Measurements from ENCODE around the gene SLC25A1. TPM values are rescaled to one million over a fixed set of nuclear protein-coding genes. Genes with fewer than 3 reads are reported as not detected.

SLC25A1 gene
- polyA plus RNA-seq, 1 of the 3 experiments (the other 2 are of a cell fraction), result 44.7 TPM

- CTCF ChIA-PET, result interaction anchor here (1.4 kb wide), 1 partner anchor 38 kb away, joined by 4 read pairs; no protein-coding TSS in a partner anchor
- H3K27ac ChIP-seq (ENCODE audit: low read depth in 2 of 2, low read length in 1 of 2), result no peak overlapping the region
Measured at GRCh38 chr22:19222242-19223005, 43.9 kb upstream of the SLC25A1 start.

GRCh38 chr22:19220867-19221266, 42.3 kb upstream of the SLC25A1 start:
- 91% methylated on average over 3 of the region's 3 CpGs for WGBS (ENCODE audit: low lambda C conversion rate)
- TF ChIP-seq NFIC (IDR thresholded peaks at IDR 0.05; ENCODE audit: borderline replicate concordance), result no peak
- no peak for TF ChIP-seq IRF3 (IDR thresholded peaks at IDR 0.05; ENCODE audit: low read depth, low read length)
- TF ChIP-seq EP300 (IDR thresholded peaks at IDR 0.05; ENCODE audit: borderline replicate concordance in 1 of 2, low read depth in 1 of 2, low read length in 1 of 2), result no peak
- TF ChIP-seq FOSL2 (IDR thresholded peaks at IDR 0.05; ENCODE audit: borderline replicate concordance, low read depth), result no peak
- TF ChIP-seq RFX5 (IDR thresholded peaks at IDR 0.05; ENCODE audit: low read length), result no peak
- TF ChIP-seq MEF2A (IDR thresholded peaks at IDR 0.05; ENCODE audit: borderline replicate concordance, low read depth), result no peak
- TF ChIP-seq, protein P1, sequence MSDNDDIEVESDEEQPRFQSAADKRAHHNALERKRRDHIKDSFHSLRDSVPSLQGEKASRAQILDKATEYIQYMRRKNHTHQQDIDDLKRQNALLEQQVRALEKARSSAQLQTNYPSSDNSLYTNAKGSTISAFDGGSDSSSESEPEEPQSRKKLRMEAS (IDR thresholded peaks at IDR 0.05; ENCODE audit: low read depth), result no peak
- TF ChIP-seq ELF1 (IDR thresholded peaks at IDR 0.05), result no peak
- TF ChIP-seq SIN3A (IDR thresholded peaks at IDR 0.05; ENCODE audit: borderline replicate concordance, low read depth, low read length), result no peak
- no peak for TF ChIP-seq TEAD4 (IDR thresholded peaks at IDR 0.05; ENCODE audit: borderline replicate concordance, insufficient read depth)
- no peak for TF ChIP-seq NRF1 (IDR thresholded peaks at IDR 0.05; ENCODE audit: low read depth, low read length)
- ChIA-PET POLR2A (no interaction called here), CTCF (interaction anchor here (0.6 to 1.4 kb wide), 3 partner anchors 11 to 36 kb away, joined by 3 to 4 read pairs (median 3); no protein-coding TSS in a partner anchor)
- H3K79me2 ChIP-seq (ENCODE audit: insufficient read depth), result no peaks in the 10 kb centered on the region
- H3K4me3 ChIP-seq (ENCODE audit: low read depth in 2 of 2, low read length in 1 of 2), result no peak overlapping the region
- H4K20me1 ChIP-seq (ENCODE audit: insufficient read depth), result no peaks in the 10 kb centered on the region
- H3K36me3 ChIP-seq (replicated peaks in 1 of 2; ENCODE audit: control insufficient read depth in 1 of 2, insufficient read depth in 2 of 2, low read length in 1 of 2), result peaks cover 32 to 56% of the 10 kb centered on the region in 2 experiments
- H3K4me1 ChIP-seq (ENCODE audit: control insufficient read depth in 1 of 2, insufficient read depth in 2 of 2, low read depth in 1 of 2, low read length in 1 of 2), result peaks cover 0 to 14% of the 10 kb centered on the region in 2 experiments; a peak in 2 of 4 replicates
- no peaks in the 10 kb centered on the region for H3K9me2 ChIP-seq
- H2AFZ ChIP-seq (ENCODE audit: low read depth), result no peak overlapping the region
- no peak overlapping the region for H3K4me2 ChIP-seq
- no peaks in the 10 kb centered on the region for H3K9me3 ChIP-seq
- H3F3A ChIP-seq (replicated peaks; ENCODE audit: insufficient read depth), result no peaks in the 10 kb centered on the region
- no peak for DNase-seq
- H3K9ac ChIP-seq, result no peak overlapping the region
- no peak overlapping the region for H3K27ac ChIP-seq (ENCODE audit: low read depth in 2 of 2, low read length in 1 of 2)
- H3K27me3 ChIP-seq (ENCODE audit: insufficient read depth), result no peaks in the 10 kb centered on the region

More at GRCh38 chr22:19222242-19223005, 43.9 kb upstream of the SLC25A1 start:
- 93% methylated on average over 10 of the region's 11 CpGs for WGBS (ENCODE audit: low lambda C conversion rate)
- Histone ChIP-seq H3K4me3 (ENCODE audit: low read depth in 2 of 2, low read length in 1 of 2) (no peak overlapping the region), H3K27me3 (ENCODE audit: insufficient read depth) (no peaks in the 10 kb centered on the region), H3K4me1 (ENCODE audit: control insufficient read depth in 1 of 2, insufficient read depth in 2 of 2, low read depth in 1 of 2, low read length in 1 of 2) (peaks cover 0 to 14% of the 10 kb centered on the region in 2 experiments; a peak in 2 of 4 replicates), H3K9me3 (no peaks in the 10 kb centered on the region), H3F3A (replicated peaks; ENCODE audit: insufficient read depth) (no peaks in the 10 kb centered on the region), H3K9ac (no peak overlapping the region), H4K20me1 (ENCODE audit: insufficient read depth) (no peaks in the 10 kb centered on the region), H2AFZ (ENCODE audit: low read depth) (no peak overlapping the region), H3K79me2 (ENCODE audit: insufficient read depth) (no peaks in the 10 kb centered on the region), H3K4me2 (no peak overlapping the region), H3K36me3 (replicated peaks in 1 of 2; ENCODE audit: control insufficient read depth in 1 of 2, insufficient read depth in 2 of 2, low read length in 1 of 2) (peaks cover 38 to 56% of the 10 kb centered on the region in 2 experiments), H3K9me2 (no peaks in the 10 kb centered on the region)
- DNase-seq, result no peak
- TF ChIP-seq EZH2phosphoT487 (IDR thresholded peaks at IDR 0.05; ENCODE audit: borderline replicate concordance, low read depth) (no peak), PBX3 (IDR thresholded peaks at IDR 0.05) (no peak)
- TF ChIP-seq, protein P2, sequence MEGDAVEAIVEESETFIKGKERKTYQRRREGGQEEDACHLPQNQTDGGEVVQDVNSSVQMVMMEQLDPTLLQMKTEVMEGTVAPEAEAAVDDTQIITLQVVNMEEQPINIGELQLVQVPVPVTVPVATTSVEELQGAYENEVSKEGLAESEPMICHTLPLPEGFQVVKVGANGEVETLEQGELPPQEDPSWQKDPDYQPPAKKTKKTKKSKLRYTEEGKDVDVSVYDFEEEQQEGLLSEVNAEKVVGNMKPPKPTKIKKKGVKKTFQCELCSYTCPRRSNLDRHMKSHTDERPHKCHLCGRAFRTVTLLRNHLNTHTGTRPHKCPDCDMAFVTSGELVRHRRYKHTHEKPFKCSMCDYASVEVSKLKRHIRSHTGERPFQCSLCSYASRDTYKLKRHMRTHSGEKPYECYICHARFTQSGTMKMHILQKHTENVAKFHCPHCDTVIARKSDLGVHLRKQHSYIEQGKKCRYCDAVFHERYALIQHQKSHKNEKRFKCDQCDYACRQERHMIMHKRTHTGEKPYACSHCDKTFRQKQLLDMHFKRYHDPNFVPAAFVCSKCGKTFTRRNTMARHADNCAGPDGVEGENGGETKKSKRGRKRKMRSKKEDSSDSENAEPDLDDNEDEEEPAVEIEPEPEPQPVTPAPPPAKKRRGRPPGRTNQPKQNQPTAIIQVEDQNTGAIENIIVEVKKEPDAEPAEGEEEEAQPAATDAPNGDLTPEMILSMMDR (IDR thresholded peaks at IDR 0.05), result no peak
- POLR2A ChIA-PET, result no interaction called here
